ENCODE results near the gene ZSWIM9. TPM values are rescaled to one million over a fixed set of nuclear protein-coding genes. Genes with fewer than 3 reads are reported as not detected.

The ZSWIM9 gene
- total and polyA plus RNA-seq, 2 donors (not counting 1 experiment from before 2014, with no cell fraction given): 0.39 to 5.1 TPM

- no peaks in the 10 kb centered on the region for H4K20me1 ChIP-seq (ENCODE audit: control insufficient read depth, extremely low read depth, insufficient read depth, low read length)
- TF ChIP-seq EZH2 (IDR thresholded peaks at IDR 0.05; ENCODE audit: low read length, missing control alignments) (no peak), CTCF (conservative IDR thresholded peaks at IDR 0.05 in 1 of 2, IDR thresholded peaks at IDR 0.05 in 1 of 2; ENCODE audit: low read depth in 1 of 2, low read length in 2 of 2) (no peak)
- H3K79me2 ChIP-seq (ENCODE audit: control insufficient read depth, insufficient read depth, low read length): peaks cover 13% of the 10 kb centered on the region
- no peak overlapping the region for H3K9ac ChIP-seq (ENCODE audit: insufficient read depth, low read length)
- H3K9me3 ChIP-seq (ENCODE audit: control insufficient read depth, insufficient read depth, low read depth, low read length): no peaks in the 10 kb centered on the region
- H3K4me1 ChIP-seq (ENCODE audit: control insufficient read depth, extremely low read depth, insufficient read depth, low read length): peaks cover 2% of the 10 kb centered on the region
- H3K27ac ChIP-seq (ENCODE audit: insufficient read depth, low read length): no peak overlapping the region
- no peak for DNase-seq (ENCODE audit: low read depth in 2 of 2)
- no peak overlapping the region for H2AFZ ChIP-seq (ENCODE audit: low read length)
- H3K27me3 ChIP-seq (ENCODE audit: control insufficient read depth, insufficient read depth, low read length): no peaks in the 10 kb centered on the region
- no peaks in the 10 kb centered on the region for H3K36me3 ChIP-seq (ENCODE audit: control insufficient read depth, insufficient read depth, low read length)
- H3K4me2 ChIP-seq (ENCODE audit: extremely low read depth, insufficient read depth, low read length): no peak overlapping the region
- H3K4me3 ChIP-seq (replicated peaks in 1 of 4; ENCODE audit: control extremely low read depth in 1 of 4, insufficient read depth in 1 of 4, low read depth in 3 of 4, low read length in 4 of 4): no peak overlapping the region
These were observed 4.1 kb downstream of the ZSWIM9 start for GRCh38 chr19:48174445-48175030.

DNA sequence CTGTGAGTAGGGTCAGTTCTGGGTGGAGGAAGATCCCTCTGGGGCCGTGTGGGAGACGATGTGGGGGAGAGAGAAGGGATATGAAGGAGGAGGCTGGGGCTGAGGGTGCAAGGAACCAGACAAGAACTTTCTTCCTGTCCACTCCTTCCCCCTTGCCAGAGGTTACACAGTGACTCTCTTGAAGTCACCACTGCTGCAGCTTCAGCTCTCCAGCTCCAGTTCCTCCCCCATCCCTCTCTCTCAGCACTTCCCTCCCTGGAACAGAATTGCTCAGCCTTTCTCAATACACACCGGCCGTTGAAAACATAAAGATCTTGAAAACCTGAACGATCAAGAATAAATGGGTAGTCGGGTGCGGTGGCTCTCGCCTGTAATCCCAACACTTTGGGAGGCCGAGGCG lies 5.1 kb downstream of the ZSWIM9 start:
- Histone ChIP-seq H3K9ac (ENCODE audit: insufficient read depth, low read length) (no peak overlapping the region), H3K4me2 (ENCODE audit: extremely low read depth, insufficient read depth, low read length) (no peak overlapping the region), H3K36me3 (ENCODE audit: control insufficient read depth, insufficient read depth, low read length) (no peaks in the 10 kb centered on the region), H4K20me1 (ENCODE audit: control insufficient read depth, extremely low read depth, insufficient read depth, low read length) (no peaks in the 10 kb centered on the region), H3K27ac (ENCODE audit: insufficient read depth, low read length) (no peak overlapping the region), H3K4me3 (replicated peaks in 1 of 4; ENCODE audit: control extremely low read depth in 1 of 4, insufficient read depth in 1 of 4, low read depth in 3 of 4, low read length in 4 of 4) (no peak overlapping the region), H3K79me2 (ENCODE audit: control insufficient read depth, insufficient read depth, low read length) (peaks cover 13% of the 10 kb centered on the region), H3K9me3 (ENCODE audit: control insufficient read depth, insufficient read depth, low read depth, low read length) (no peaks in the 10 kb centered on the region), H3K4me1 (ENCODE audit: control insufficient read depth, extremely low read depth, insufficient read depth, low read length) (peaks cover 2% of the 10 kb centered on the region), H3K27me3 (ENCODE audit: control insufficient read depth, insufficient read depth, low read length) (no peaks in the 10 kb centered on the region), H2AFZ (ENCODE audit: low read length) (no peak overlapping the region)
- DNase-seq (ENCODE audit: low read depth in 2 of 2): no peak
- no peak for TF ChIP-seq EZH2 (IDR thresholded peaks at IDR 0.05; ENCODE audit: low read length, missing control alignments)
- TF ChIP-seq CTCF (conservative IDR thresholded peaks at IDR 0.05 in 1 of 2, IDR thresholded peaks at IDR 0.05 in 1 of 2; ENCODE audit: low read depth in 1 of 2, low read length in 2 of 2): no peak

GRCh38 chr19:48176226-48176625 lies 5.7 kb downstream of the ZSWIM9 start:
- no peaks in the 10 kb centered on the region for H3K27me3 ChIP-seq (ENCODE audit: control insufficient read depth, insufficient read depth, low read length)
- peaks cover 2% of the 10 kb centered on the region for H3K4me1 ChIP-seq (ENCODE audit: control insufficient read depth, extremely low read depth, insufficient read depth, low read length)
- no peaks in the 10 kb centered on the region for H3K36me3 ChIP-seq (ENCODE audit: control insufficient read depth, insufficient read depth, low read length)
- no peaks in the 10 kb centered on the region for H4K20me1 ChIP-seq (ENCODE audit: control insufficient read depth, extremely low read depth, insufficient read depth, low read length)
- H3K4me3 ChIP-seq (replicated peaks in 1 of 4; ENCODE audit: control extremely low read depth in 1 of 4, insufficient read depth in 1 of 4, low read depth in 3 of 4, low read length in 4 of 4): no peak overlapping the region
- no peak for DNase-seq (ENCODE audit: low read depth in 2 of 2)
- peaks cover 7% of the 10 kb centered on the region for H3K79me2 ChIP-seq (ENCODE audit: control insufficient read depth, insufficient read depth, low read length)
- no peak overlapping the region for H2AFZ ChIP-seq (ENCODE audit: low read length)
- H3K9ac ChIP-seq (ENCODE audit: insufficient read depth, low read length): no peak overlapping the region
- no peak overlapping the region for H3K4me2 ChIP-seq (ENCODE audit: extremely low read depth, insufficient read depth, low read length)
- H3K27ac ChIP-seq (ENCODE audit: insufficient read depth, low read length): no peak overlapping the region
- H3K9me3 ChIP-seq (ENCODE audit: control insufficient read depth, insufficient read depth, low read depth, low read length): no peaks in the 10 kb centered on the region
- TF ChIP-seq CTCF (conservative IDR thresholded peaks at IDR 0.05 in 1 of 2, IDR thresholded peaks at IDR 0.05 in 1 of 2; ENCODE audit: low read depth in 1 of 2, low read length in 2 of 2) (no peak), EZH2 (IDR thresholded peaks at IDR 0.05; ENCODE audit: low read length, missing control alignments) (no peak)

Data from fibroblast of lung (primary cell).